Measurements from ENCODE around the gene UHRF2. TPM values are rescaled to one million over a fixed set of nuclear protein-coding genes. Genes with fewer than 3 reads are reported as not detected.

Gene UHRF2
- total and polyA plus RNA-seq, 3 donors from 2014 or later = 36.4 to 59.2 (median 56.1) TPM

- H3K4me3 ChIP-seq = no peak overlapping the region
- H3K27ac ChIP-seq = no peak overlapping the region
- H3K36me3 ChIP-seq (ENCODE audit: low read depth, missing control alignments) = no peaks in the 10 kb centered on the region
- TF ChIP-seq POLR2A (IDR thresholded peaks at IDR 0.05) = no peak
- no peak for TF ChIP-seq CTCF (IDR thresholded peaks at IDR 0.05)
- H3K9me3 ChIP-seq = no peaks in the 10 kb centered on the region
- intact Hi-C loops (cut with DNase I; ENCODE audit: low total_unique reads) = no loop called here
- 66 to 74% methylated on average over 2 of the region's 2 CpGs for WGBS, 2 donors
- DNase-seq = no peak
- no peaks in the 10 kb centered on the region for H3K4me1 ChIP-seq
- no peaks in the 10 kb centered on the region for H3K27me3 ChIP-seq
Observed at GRCh38 chr9:6407778-6408177, 5.2 kb upstream of the UHRF2 start.

GRCh38 chr9:6408320-6408719, 4.7 kb upstream of the UHRF2 start:
- Histone ChIP-seq H3K9me3 (no peaks in the 10 kb centered on the region), H3K27me3 (no peaks in the 10 kb centered on the region), H3K4me3 (no peak overlapping the region), H3K36me3 (ENCODE audit: low read depth, missing control alignments) (no peaks in the 10 kb centered on the region), H3K27ac (no peak overlapping the region), H3K4me1 (no peaks in the 10 kb centered on the region)
- DNase-seq = no peak
- 86 to 92% methylated on average over 8 of the region's 8 CpGs for WGBS, 2 donors
- no peak for TF ChIP-seq POLR2A (IDR thresholded peaks at IDR 0.05)
- no peak for TF ChIP-seq CTCF (IDR thresholded peaks at IDR 0.05)
- intact Hi-C loops (cut with DNase I; ENCODE audit: low total_unique reads) = no loop called here

- intact Hi-C loops (cut with DNase I; ENCODE audit: low total_unique reads) = no loop called here
- TF ChIP-seq POLR2A (IDR thresholded peaks at IDR 0.05) = no peak
- TF ChIP-seq CTCF (IDR thresholded peaks at IDR 0.05) = no peak
- Histone ChIP-seq H3K4me3 (no peak overlapping the region), H3K27me3 (no peaks in the 10 kb centered on the region), H3K4me1 (peaks cover 5% of the 10 kb centered on the region), H3K36me3 (ENCODE audit: low read depth, missing control alignments) (no peaks in the 10 kb centered on the region), H3K9me3 (no peaks in the 10 kb centered on the region), H3K27ac (no peak overlapping the region)
- WGBS, 2 donors = 82 to 83% methylated on average over 3 of the region's 3 CpGs
- no peak for DNase-seq
Observed at GRCh38 chr9:6409811-6410210, 3.2 kb upstream of the UHRF2 start.

- DNase-seq = no peak
- Histone ChIP-seq H3K36me3 (ENCODE audit: low read depth, missing control alignments) (no peaks in the 10 kb centered on the region), H3K4me1 (peaks cover 9% of the 10 kb centered on the region), H3K27ac (no peak overlapping the region), H3K9me3 (no peaks in the 10 kb centered on the region), H3K27me3 (no peaks in the 10 kb centered on the region), H3K4me3 (no peak overlapping the region)
- WGBS, 2 donors = 73 to 74% methylated on average over 4 of the region's 4 CpGs
- no peak for TF ChIP-seq POLR2A (IDR thresholded peaks at IDR 0.05)
- no peak for TF ChIP-seq CTCF (IDR thresholded peaks at IDR 0.05)
- intact Hi-C loops (cut with DNase I; ENCODE audit: low total_unique reads) = no loop called here
Observed at GRCh38 chr9:6410633-6411032, 2.4 kb upstream of the UHRF2 start.

- no peaks in the 10 kb centered on the region for H3K9me3 ChIP-seq
Observed at GRCh38 chr9:6413365-6414246, 607 bp downstream of the UHRF2 start.

More at GRCh38 chr9:6413365-6414246, 607 bp downstream of the UHRF2 start:
- peaks cover 9% of the 10 kb centered on the region for H3K4me1 ChIP-seq
- TF ChIP-seq POLR2A (IDR thresholded peaks at IDR 0.05) = no peak
- no peak for TF ChIP-seq CTCF (IDR thresholded peaks at IDR 0.05)
- H3K27ac ChIP-seq = peak overlapping the region; percentile 92 to 93
- no peaks in the 10 kb centered on the region for H3K36me3 ChIP-seq (ENCODE audit: low read depth, missing control alignments)
- H3K27me3 ChIP-seq = no peaks in the 10 kb centered on the region
- intact Hi-C loops (cut with DNase I; ENCODE audit: low total_unique reads) = no loop called here
- H3K4me3 ChIP-seq = peak overlapping the region; percentile 70 to 92
- WGBS, 2 donors = 0% methylated on average over 15 to 70 of the region's 92 CpGs
- peak; percentile 48 for DNase-seq
